Type B pancreatic cell (in vitro differentiated cells): Measurements from ENCODE around the gene MRPL40. TPM values are rescaled to one million over a fixed set of nuclear protein-coding genes. Genes with fewer than 3 reads are reported as not detected.

ENCODE experiments used
- DNase-seq: peaks from one replicate; pipeline ENCODE4 v3.0.0; 2021; ENCODE audit warnings: mixed read lengths; ENCODE audit not compliant: unreplicated experiment; ENCODE audit errors: extremely low spot score
- H3K27ac Mint-ChIP-seq: 2 replicates; pipeline ENCODE4 v1.8.0; 2021; ENCODE audit warnings: mild to moderate bottlenecking, mixed read lengths
- H3K27me3 Mint-ChIP-seq: 2 replicates; pipeline ENCODE4 v1.8.0; 2021; ENCODE audit warnings: mixed read lengths
- H3K36me3 Mint-ChIP-seq: 2 replicates; pipeline ENCODE4 v1.8.0; 2021; ENCODE audit warnings: mixed read lengths
- H3K4me1 Mint-ChIP-seq: one replicate; pipeline ENCODE4 v1.8.0; 2021; ENCODE audit warnings: mixed read lengths; ENCODE audit not compliant: unreplicated experiment
- H3K4me3 Mint-ChIP-seq: 2 replicates; pipeline ENCODE4 v1.8.0; 2021; ENCODE audit warnings: mild to moderate bottlenecking, mixed read lengths
- H3K9me3 Mint-ChIP-seq: 2 replicates; pipeline ENCODE4 v1.8.0; 2021; ENCODE audit warnings: mixed read lengths
- total RNA-seq: library from RNA; stranded (reverse); gene quantifications from 2 replicates; pipeline ENCODE4 v1.2.1, GENCODE V29; 2021; ENCODE audit warnings: low replicate concordance
- TF ChIP-seq, protein P1 (sequence below): fragments of 200-600 bp; sonication (generic); conservative IDR thresholded peaks from 2 replicates; pipeline ENCODE4 v1.5.0; 2021; ENCODE audit warnings: antibody characterized with exemption, mild to moderate bottlenecking

The MRPL40 gene
- total RNA-seq, 1 donor from 2014 or later = 24.7 TPM

DNA sequence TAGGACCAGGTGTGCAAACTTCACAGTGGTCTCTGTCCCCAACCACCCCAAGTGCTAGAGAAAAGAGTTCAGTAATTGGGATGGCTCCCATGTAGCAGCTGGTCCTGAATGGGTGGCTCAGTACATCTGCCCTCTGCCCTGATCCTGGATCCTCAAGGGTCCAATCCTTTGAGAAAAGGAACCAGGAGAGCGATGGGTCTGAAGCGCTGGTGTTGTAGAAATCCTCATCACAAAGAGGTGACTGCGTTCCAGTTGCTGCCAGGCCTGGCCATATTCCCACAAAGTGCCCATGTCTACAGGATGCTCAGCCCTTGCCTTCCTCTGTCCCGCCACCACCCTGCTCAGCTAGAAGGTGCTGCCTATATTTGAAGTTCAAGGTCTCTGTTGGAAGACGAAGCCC, 21.4 kb downstream of the MRPL40 start:
- Mint-ChIP-seq H3K27me3 (no peaks in the 10 kb centered on the region), H3K36me3 (peaks cover 22% of the 10 kb centered on the region)

DNA sequence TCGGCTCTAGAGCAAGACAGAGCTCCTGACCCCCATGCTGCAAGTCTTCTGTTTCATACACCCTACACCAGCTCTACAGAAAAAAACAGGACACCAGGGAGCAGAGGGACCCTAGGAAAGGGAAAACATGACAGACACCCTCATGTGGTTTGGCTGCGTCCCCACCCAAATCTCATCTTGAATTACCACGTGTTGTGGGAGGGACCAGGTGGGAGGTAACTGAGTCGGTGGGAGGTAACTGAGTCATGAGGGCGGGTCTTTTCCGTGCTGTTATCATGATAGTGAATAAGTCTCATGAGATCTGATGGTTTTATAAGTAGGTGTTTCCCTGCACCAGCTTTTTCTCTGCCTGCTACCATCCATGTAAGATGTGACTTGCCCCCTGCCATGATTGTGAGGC, 21.8 kb downstream of the MRPL40 start:
- no peak overlapping the region for H3K27ac Mint-ChIP-seq
- no peaks in the 10 kb centered on the region for H3K27me3 Mint-ChIP-seq
- DNase-seq = no peak

More for the DNA sequence above, 21.4 kb downstream of the MRPL40 start:
- TF ChIP-seq, protein P1, sequence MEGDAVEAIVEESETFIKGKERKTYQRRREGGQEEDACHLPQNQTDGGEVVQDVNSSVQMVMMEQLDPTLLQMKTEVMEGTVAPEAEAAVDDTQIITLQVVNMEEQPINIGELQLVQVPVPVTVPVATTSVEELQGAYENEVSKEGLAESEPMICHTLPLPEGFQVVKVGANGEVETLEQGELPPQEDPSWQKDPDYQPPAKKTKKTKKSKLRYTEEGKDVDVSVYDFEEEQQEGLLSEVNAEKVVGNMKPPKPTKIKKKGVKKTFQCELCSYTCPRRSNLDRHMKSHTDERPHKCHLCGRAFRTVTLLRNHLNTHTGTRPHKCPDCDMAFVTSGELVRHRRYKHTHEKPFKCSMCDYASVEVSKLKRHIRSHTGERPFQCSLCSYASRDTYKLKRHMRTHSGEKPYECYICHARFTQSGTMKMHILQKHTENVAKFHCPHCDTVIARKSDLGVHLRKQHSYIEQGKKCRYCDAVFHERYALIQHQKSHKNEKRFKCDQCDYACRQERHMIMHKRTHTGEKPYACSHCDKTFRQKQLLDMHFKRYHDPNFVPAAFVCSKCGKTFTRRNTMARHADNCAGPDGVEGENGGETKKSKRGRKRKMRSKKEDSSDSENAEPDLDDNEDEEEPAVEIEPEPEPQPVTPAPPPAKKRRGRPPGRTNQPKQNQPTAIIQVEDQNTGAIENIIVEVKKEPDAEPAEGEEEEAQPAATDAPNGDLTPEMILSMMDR = no peak
- Mint-ChIP-seq H3K4me1 (no peaks in the 10 kb centered on the region), H3K27ac (no peak overlapping the region), H3K9me3 (no peaks in the 10 kb centered on the region), H3K4me3 (no peak overlapping the region)
- no peak for DNase-seq

GRCh38 chr22:19455033-19455432, 22.7 kb downstream of the MRPL40 start:
- Mint-ChIP-seq H3K27me3 (no peaks in the 10 kb centered on the region), H3K27ac (no peak overlapping the region), H3K36me3 (peaks cover 23% of the 10 kb centered on the region), H3K4me3 (no peak overlapping the region), H3K4me1 (no peaks in the 10 kb centered on the region), H3K9me3 (no peaks in the 10 kb centered on the region)
- DNase-seq = no peak
- TF ChIP-seq, protein P1 = no peak

More for the DNA sequence above, 21.8 kb downstream of the MRPL40 start:
- peaks cover 22% of the 10 kb centered on the region for H3K36me3 Mint-ChIP-seq
- no peaks in the 10 kb centered on the region for H3K4me1 Mint-ChIP-seq
- H3K4me3 Mint-ChIP-seq = no peak overlapping the region
- no peaks in the 10 kb centered on the region for H3K9me3 Mint-ChIP-seq
- TF ChIP-seq, protein P1 = no peak

DNA sequence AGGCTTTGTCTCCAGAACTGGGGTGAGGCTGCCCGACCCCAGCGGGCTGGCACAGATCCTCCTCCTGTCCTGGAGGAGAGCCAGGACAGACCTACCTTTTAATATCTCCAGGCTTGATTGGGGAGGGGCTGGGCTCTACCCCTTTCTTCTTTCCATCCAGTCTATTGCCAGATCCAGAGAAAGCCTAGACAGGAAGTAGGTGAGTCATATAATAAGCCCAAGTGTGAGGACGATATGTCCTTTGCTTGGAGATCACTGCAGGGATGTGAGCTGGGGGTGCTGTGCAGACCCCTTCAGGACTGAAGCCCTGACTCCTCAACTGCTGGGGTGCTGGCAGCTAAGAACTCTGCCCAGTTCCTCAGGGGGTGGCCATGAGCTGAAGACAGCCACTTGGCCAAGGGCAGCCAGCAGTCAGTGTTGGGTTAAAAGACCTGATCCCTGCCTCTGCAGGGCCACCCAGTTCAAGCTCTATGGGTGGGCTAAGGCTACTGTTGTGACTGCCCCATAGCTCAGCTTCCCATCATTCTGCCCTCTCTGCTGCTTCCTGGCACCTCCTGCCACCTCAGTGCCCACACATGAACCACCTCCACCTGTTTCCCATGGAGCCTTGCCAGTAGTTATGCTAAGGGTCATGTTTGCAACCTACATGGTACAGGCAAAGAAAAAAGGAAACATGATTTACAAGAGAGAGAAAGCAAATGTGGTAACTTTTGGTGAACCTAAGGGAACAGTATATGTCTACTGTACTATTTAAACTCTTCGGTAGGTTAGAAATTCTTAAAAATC, 23.4 kb downstream of the MRPL40 start:
- no peaks in the 10 kb centered on the region for H3K4me1 Mint-ChIP-seq
- H3K36me3 Mint-ChIP-seq = peaks cover 25% of the 10 kb centered on the region
- no peaks in the 10 kb centered on the region for H3K9me3 Mint-ChIP-seq
- DNase-seq = no peak
- H3K4me3 Mint-ChIP-seq = no peak overlapping the region
- TF ChIP-seq, protein P1 = no peak
- no peak overlapping the region for H3K27ac Mint-ChIP-seq
- H3K27me3 Mint-ChIP-seq = no peaks in the 10 kb centered on the region

DNA sequence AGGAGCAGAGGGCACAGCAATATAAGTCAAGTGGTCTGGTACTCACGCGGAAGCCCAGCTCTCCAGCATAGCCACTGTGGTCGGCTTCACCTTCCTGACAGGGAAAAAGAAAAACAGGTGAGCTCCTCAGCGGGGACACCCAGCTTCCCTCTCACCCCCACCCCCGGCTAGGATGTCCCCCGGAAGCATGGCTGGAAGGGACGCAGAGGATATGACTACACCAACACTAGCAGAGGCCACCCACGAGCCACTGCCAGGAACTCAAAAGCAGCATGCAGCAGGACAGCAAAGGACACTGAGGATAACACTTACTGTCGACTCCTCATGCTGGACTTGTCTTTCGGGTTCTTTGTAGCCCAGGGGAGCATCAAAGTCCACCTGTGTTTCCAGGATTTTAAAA, 24.2 kb downstream of the MRPL40 start:
- TF ChIP-seq, protein P1 = no peak
- no peak overlapping the region for H3K4me3 Mint-ChIP-seq
- H3K9me3 Mint-ChIP-seq = no peaks in the 10 kb centered on the region
- no peak for DNase-seq
- H3K36me3 Mint-ChIP-seq = peaks cover 24% of the 10 kb centered on the region
- H3K27me3 Mint-ChIP-seq = no peaks in the 10 kb centered on the region
- H3K4me1 Mint-ChIP-seq = no peaks in the 10 kb centered on the region
- H3K27ac Mint-ChIP-seq = no peak overlapping the region
